SH-SY5Y (cell line): ENCODE measurements around the gene OR10AD1.

ENCODE experiments used
- GATA2 ChIP-seq: IDR thresholded peaks from 2 replicates; pipeline ENCODE4 v1.6.1; 2011; ENCODE audit warnings: mild to moderate bottlenecking, low read depth, low read length
- GATA3 ChIP-seq: IDR thresholded peaks from 2 replicates; pipeline ENCODE4 v1.6.1; 2011; ENCODE audit warnings: low read depth, mild to moderate bottlenecking, low read length, moderate library complexity

GRCh38 chr12:48189331-48190125 is 13.6 kb downstream of the OR10AD1 start:
- 0 out of 2 replicates have a peak, but pooled peaks have one; percentile 8 for TF ChIP-seq GATA2
- no peak for TF ChIP-seq GATA3
